GM21367 (cell line): Measurements from ENCODE around the gene EYS.

ENCODE experiments used
- ATAC-seq: cut with Tn5 transposase; IDR thresholded peaks from one replicate; pipeline ENCODE4 v1.9.1; 2021; ENCODE audit not compliant: unreplicated experiment

EYS gene

GRCh38 chr6:64404396-64404795, 1302.6 kb downstream of the EYS start:
- no peak for ATAC-seq

GRCh38 chr6:64383277-64383676, 1323.7 kb downstream of the EYS start:
- ATAC-seq = no peak

GRCh38 chr6:64376394-64376793, 1330.6 kb downstream of the EYS start:
- ATAC-seq = no peak

GRCh38 chr6:64357430-64357829, 1349.6 kb downstream of the EYS start:
- no peak for ATAC-seq

- no peak for ATAC-seq
Measured at GRCh38 chr6:64347411-64347810, 1359.6 kb downstream of the EYS start.

- no peak for ATAC-seq
Measured at GRCh38 chr6:64335195-64335594, 1371.8 kb downstream of the EYS start.

GRCh38 chr6:64334636-64335035, 1372.4 kb downstream of the EYS start:
- ATAC-seq = no peak

- ATAC-seq = no peak
Measured at GRCh38 chr6:64330694-64331307, 1376.2 kb downstream of the EYS start.

- ATAC-seq = no peak
Measured at GRCh38 chr6:64326939-64327338, 1380.1 kb downstream of the EYS start.

GRCh38 chr6:64325093-64325492, 1381.9 kb downstream of the EYS start:
- ATAC-seq = no peak

GRCh38 chr6:64310214-64310613, 1396.8 kb downstream of the EYS start:
- no peak for ATAC-seq

- ATAC-seq = no peak
Measured at GRCh38 chr6:64301307-64302236, 1405.5 kb downstream of the EYS start.

GRCh38 chr6:64299176-64299575, 1407.8 kb downstream of the EYS start:
- no peak for ATAC-seq

- no peak for ATAC-seq
Measured at GRCh38 chr6:64294034-64294433, 1413.0 kb downstream of the EYS start.

- ATAC-seq = no peak
Measured at GRCh38 chr6:64293298-64293697, 1413.7 kb downstream of the EYS start.

GRCh38 chr6:64290867-64291266, 1416.2 kb downstream of the EYS start:
- no peak for ATAC-seq

GRCh38 chr6:64289931-64290330, 1417.1 kb downstream of the EYS start:
- no peak for ATAC-seq

GRCh38 chr6:64288351-64288750, 1418.7 kb downstream of the EYS start:
- ATAC-seq = no peak

- ATAC-seq = no peak
Measured at GRCh38 chr6:64281167-64281566, 1425.9 kb downstream of the EYS start.

- no peak for ATAC-seq
Measured at GRCh38 chr6:64280569-64280968, 1426.5 kb downstream of the EYS start.

- no peak for ATAC-seq
Measured at GRCh38 chr6:64270083-64270482, 1436.9 kb downstream of the EYS start.

- ATAC-seq = peak; percentile 76
Measured at GRCh38 chr6:64266351-64266821, 1440.6 kb downstream of the EYS start.
